Caki2 (cell line): Measurements from ENCODE around the gene CTCF. TPM values are rescaled to one million over a fixed set of nuclear protein-coding genes. Genes with fewer than 3 reads are reported as not detected.

Source experiments
- DNase-seq: peaks from one replicate; pipeline ENCODE4 v3.0.0-alpha.2; 2015; ENCODE audit warnings: low read depth
- in situ Hi-C: cut with HindIII; loops from 2 replicates; pipeline ENCODE4 v1.10.0; 2016; ENCODE audit warnings: low sequenced_read_pairs, low pct_unique_long_range_greater_than_20kb, mixed read lengths
- total RNA-seq: library from RNA; depleted of rRNA; stranded (reverse); fragments of >200 nt; shearing (Covaris generic); gene quantifications from 2 replicates; pipeline ENCODE4 v1.2.3, GENCODE V29; 2014; ENCODE audit warnings: low replicate concordance

Gene CTCF
- total RNA-seq, 1 experiment from 2014 or later = 32.1 TPM

DNA sequence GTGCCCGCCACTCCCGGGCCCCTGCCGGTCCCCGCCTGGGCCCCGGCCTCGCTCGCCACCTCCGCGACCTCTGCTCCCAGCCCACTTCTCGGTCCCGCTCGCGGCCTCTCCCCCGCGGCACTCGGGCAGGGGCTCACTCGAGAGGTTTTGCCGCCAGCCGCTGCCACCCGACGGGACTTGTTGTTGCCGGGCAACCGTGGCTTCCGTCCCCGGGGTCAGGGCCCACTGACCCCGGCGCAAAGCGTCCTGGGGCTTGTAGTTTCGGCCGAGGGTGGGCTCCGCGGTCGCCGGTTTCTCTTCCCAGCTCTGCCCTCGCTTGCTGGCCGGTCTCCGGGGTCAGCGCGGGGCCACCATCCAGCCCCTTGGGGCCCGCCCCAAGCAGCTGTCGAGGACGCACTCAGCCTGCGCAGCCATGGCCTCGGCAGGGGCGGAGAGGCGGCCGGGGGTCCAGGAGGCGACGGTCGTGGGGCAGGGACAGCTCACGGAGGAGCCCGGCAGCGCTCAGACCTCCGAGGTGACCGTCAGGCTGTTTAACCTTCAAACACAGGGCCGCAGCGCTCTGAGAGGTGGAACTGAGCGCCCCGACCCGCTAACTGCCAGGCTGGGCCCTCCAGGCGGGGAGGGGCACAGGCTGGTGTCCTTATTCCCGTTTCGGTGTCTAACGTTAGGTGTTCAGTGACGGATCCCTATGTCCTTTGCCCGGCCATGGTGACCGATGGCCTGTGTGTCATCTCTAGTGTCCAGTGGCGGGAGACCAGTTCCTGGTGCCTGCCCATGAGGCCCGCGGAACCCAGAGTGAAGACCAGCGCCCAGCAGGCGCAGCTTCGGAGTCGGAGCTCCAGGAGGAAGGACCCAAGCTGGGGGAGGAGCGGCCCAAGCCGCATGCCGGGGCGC lies 104.5 kb downstream of the CTCF start, which contains the start of the genes C16orf86 and ENKD1:
Gene C16orf86, plus strand, starts transcription at position 256 of the 894 bp plus-strand sequence. Its CDS starts 157 bp downstream, at position 413.
Gene ENKD1, minus strand, starts transcription at position 192 of the 894 bp plus-strand sequence. CDS start 308 bp downstream, outside the sequence.
- in situ Hi-C loops = no loop called here
- DNase-seq = no peak

DNA sequence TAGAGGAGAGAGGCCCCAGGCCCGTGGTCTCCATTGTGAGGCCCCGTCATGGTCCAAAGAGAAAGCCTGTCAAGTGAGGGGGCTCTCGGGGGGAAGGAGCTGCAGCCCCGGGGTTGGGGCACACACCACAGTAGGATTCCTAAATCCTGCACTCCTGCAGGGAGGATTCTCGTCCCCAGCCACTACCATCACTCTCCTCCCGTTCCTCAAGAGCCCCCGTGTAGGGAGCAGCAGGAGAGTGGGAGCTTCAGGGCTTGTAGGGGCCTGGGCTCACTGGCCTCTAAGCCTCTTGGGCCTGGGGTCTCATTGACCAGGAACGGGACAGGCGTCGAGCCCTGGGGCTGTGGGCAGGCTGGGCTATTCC lies 105.1 kb downstream of the CTCF start:
- in situ Hi-C loops = no loop called here
- DNase-seq = no peak

DNA sequence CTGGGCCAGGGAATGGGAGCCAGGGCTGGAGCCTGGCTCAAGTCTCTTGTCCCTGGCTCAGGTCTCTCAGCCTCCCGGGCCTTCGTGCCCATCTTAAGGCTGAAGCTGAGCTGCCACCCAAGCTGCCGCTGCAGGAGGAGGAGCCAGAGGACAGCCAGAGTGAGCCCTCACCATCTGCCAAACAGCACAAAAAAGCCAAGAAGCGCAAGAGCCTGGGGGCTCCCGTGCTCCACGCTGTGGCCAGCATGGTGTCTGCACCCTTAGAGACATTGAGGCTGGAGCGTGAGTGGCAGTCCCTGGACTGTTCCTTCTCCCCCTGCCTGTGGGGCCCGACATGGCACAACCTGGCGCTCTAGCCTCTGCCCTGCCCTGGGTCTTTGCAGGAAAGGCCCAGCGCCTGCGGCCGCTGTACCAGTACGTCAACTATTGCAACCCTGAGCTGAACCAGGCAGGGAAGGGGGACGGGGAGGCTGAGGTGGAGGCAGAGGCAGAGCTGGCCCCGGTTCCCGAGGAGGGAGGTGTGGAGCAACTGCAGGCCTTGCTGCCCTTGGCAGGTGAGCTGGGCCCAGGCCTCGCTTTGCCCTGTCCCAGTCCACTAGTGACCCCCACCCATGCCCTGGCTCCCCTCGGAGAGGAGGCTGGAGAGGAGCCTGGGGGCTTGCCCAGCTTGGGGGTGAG lies 105.6 kb downstream of the CTCF start:
- in situ Hi-C loops = no loop called here

DNA sequence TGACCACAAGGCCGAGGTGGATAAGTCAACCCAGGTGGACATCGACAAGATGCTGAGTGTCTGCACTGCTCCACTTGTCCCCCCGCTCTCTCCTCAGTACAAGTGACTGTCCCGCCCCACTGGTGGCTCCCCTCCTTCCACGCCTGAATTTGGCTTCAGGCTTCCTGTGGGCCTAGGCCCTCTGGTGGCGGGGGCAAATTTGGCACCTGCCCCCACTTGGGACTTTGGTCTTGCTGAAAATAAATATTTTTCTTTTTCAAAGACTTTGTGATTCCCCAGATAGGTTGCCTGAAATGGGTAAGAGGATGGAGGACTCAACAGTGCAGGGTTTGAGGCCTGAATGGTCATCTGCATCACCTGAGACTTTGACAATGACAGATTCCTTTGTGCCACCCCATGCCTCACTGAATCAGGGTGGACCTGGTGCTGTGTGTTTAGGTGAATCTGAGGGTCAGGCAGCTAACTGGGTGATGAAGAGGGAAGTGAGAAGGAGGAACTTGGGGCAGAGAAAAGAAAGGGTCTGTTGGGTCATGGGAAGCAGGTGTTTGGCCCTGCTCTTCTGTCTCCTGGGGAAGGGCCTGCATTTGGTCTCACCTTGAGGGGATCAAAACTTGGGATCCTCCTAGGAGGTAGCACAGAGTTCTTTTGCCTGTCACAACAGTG lies 106.3 kb downstream of the CTCF start:
- in situ Hi-C loops = no loop called here
- no peak for DNase-seq

More for the DNA sequence above, 105.6 kb downstream of the CTCF start:
- peak; percentile 27 for DNase-seq

DNA sequence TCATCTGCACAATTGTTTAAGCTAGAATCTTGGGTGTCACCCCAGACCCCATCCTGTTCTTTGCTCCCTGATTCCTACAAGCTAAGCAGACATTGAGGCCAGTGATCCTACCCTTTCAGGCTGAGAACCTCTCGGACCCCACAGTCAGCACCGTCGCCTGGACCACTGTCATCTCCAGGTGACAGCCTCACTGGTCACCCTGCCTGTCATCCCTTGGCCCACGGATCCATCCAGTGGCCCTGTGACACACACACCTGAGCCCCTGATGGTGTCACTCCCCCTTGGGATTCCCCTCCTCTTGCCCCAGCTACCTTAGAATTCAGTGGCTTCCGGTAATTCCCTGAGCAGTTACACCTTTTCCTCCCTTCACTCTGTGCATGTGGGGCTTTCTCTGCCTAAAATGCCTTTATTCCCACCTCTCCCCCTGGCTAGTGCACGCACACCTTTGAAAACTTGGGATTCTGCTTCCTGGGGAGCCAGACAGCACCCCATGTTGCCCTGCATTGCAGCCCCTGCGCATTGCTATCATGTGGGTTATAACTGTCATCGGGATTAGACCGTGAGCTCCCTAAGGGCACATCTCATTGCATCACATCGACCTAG lies 107.3 kb downstream of the CTCF start:
- DNase-seq = no peak
- in situ Hi-C loops = no loop called here

DNA sequence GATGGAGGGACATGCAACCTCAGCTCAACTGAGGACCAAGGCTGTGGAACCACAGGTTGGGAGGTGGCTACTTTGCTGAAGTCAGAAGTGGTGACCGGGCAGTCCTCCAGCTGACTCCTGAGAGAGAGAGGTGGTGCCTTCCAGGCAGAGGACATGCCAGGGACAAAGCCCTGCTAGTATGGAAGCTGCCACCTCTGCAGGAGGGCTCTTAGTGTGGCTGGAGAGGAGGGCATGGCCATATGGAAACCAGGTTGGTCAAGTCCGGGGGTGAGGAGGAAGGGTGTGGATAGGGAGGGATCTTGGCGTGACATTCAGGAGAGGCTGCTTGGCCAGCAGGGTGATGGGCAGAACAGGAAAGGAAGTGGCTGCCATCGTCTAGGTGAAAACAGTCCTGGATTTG lies 110.0 kb downstream of the CTCF start:
- DNase-seq = no peak
- in situ Hi-C loops = no loop called here

DNA sequence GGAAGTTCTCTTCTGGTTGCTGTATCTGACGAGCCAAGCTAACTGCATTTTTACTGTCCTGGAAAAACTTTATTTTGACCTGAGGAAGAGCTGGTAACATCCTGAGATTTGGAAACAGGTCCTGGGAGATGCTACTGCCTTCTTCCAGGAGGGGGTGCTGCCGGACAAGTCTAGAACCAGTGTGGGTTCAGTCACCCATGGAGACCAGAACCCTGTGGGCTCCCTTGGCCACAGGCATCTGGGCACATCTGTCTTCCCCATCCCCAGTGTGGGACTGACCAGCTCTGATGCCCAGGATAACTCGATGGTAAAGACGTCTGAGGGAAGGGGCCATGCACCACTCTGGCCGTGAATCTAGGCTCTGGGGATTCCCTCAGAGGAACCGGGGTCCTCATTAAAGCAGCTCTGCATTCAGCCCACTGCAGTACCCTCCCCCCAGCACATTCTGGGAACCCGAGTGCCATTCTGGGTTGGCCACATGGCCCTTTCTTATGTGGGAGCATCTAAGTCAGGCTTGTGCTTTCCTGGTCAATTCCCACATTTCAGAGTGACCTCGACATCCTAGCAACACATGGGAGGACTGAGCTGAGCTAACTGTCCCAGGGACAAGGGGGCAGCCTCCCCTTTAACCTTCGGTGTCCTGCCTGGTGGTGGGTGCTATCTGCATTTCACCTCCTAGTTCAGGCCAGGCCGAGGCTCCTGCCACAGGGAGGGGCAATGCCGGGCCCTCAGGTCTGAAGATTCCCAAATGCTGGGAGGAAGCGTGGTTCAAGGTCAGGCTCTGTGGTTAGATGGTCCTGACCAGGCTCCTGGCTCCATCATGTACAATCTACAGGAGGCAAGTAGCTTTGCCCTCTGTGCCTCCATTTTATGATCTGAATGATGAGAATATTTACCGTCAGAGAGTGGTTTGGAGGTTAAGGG lies 110.7 kb downstream of the CTCF start:
- DNase-seq = peak; percentile 31
- in situ Hi-C loops = no loop called here

DNA sequence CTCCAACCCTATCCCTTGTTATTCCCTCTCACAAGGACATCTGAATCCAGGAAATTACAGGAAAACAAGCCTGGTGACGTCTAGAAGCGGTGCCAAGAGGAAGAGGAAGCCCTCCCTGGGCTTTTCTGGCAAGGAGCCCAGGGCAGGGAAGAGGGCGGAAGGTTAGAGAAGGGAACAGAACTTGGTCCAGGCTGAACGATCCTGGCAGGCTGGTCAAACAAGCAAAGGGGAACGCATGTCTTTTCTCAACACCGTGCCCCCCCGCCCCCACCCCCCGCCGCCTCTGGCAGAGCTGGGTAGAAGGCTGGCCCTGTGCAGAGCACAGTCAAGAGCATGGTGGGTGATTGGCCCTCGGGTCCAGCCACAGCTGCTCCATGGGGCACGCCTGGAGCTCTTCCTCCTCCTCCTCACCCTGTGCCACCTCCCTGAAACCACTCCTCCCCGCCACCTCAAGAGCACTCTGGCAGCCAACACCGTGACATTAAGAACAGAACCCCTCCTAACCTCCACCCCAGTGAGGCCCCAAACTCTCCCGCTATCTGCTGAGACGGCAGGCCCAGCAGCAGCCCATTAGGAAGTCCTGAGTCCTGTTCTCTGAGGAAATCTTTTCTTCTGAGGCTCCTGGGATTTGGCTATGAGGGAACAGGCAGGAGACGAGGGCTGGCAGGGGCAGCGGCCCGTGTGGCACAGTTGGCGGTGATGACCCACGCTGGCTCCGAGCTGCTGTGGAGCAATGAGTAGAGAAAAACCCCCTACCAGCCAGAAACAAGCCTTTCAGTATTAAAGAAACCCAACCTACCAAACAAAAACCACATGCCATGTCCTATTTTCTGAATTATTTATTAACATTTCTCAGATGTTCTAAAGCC lies 111.6 kb downstream of the CTCF start:
- in situ Hi-C loops = no loop called here

DNA sequence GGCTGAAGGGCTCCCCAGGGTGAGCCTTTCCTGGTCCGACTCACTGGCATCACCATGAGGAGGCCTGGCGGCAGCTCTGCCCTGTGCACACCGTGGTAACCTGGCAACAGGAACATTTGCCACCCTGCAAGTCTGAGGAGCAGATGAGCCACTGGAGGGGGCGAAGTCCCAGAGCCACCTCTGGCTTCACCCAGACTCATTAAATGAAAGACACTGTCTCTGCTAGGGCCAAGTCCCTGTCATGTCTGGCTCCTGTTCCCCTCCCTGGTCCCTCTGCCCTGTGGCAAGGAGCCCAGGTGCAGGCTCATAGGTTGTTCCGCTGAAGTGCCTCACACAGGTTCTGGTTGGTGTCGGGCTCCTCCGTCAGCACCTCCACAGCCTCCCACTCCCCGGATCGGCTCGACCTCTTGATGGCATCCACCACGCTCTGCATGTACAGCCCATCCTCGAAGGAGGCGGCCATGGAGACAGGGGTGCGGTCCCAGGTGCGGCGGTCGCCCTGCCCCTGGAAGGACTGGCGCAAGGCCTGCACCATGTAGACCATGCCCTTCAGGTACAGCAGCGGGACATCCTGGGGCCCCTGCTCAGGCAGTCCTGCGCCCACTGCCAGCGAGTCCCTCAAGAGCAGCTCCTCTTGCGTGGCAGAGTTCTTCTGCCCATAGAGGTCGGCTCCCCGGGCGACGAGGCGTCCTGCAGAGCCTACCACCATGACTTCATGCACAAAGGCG lies 112.7 kb downstream of the CTCF start:
- DNase-seq = no peak
- in situ Hi-C loops = no loop called here

More for the DNA sequence above, 111.6 kb downstream of the CTCF start:
- no peak for DNase-seq

DNA sequence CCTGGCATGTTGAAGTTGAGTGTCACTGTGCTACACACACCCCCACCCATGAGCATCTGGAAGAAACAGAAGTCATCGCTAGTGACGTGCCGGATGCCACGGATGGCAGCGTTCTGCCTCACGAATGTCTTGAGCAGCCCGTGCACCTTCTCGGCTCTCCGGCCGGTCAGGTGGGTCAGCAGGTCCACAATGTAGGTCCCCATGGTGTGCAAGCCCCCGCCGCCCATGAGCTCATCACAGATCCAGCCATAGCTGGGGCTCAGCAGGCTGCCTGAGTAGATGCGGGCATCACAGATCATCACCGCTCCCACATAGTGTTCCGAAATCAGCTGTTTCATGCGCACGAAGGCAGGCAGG lies 113.2 kb downstream of the CTCF start:
- no peak for DNase-seq
- in situ Hi-C loops = no loop called here

DNA sequence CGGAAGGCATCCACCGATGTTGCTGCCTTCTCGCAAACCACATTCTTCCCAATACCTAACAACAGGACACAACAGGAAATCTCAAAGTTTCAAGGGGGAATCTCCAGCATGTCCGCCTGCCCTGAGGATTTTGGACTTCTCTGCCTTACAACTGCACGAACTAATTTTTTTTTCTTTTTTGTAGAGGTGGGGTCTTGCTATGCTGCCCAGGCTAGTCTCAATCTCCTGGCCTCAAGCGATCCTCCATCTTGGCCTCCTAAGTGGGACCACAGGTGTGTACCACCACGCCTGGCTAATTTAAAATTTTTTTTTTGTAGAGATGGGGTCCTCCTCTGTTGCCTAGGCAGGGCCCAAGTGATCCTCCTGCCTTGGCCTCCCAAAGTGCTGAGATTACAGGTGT lies 113.7 kb downstream of the CTCF start:
- DNase-seq = no peak
- in situ Hi-C loops = no loop called here

DNA sequence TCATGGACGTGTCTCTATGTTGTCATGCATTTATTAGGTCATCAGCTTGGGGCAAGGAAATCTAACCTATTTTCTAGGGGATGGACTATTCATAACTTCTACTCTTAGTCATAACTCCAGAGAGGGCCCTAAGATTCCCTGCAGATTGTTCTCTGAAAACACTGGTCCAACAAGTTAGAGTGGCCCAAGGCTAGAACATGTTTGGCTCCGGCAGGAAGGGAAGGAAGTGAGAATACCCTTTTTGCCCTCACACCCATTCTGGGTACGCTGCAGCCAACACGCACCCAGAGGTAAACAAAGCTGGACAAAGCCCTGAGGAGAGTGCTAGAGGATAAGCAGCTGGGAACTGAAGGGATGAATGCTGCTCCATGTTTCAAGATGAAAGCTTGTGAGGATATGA lies 114.2 kb downstream of the CTCF start:
- in situ Hi-C loops = no loop called here
- DNase-seq = no peak

DNA sequence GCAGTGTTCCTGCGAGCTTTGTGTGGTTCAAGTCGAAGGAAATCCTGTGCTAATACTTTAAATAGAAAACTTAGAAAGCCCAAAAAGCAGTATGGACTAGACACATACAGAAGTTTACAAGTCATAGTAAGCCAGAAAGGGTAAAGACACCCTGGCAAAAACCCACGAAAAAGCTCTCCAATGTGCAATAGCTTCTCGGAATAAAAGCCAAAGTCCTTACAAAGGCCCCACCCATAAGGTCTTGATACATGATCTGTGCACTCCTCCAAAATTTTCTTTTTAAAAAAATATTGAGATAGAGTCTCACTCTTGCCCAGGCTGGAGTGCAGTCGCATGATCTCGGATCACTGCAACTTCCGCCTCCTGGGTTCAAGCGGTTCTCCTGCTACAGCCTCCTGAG lies 114.6 kb downstream of the CTCF start:
- in situ Hi-C loops = no loop called here
- no peak for DNase-seq

DNA sequence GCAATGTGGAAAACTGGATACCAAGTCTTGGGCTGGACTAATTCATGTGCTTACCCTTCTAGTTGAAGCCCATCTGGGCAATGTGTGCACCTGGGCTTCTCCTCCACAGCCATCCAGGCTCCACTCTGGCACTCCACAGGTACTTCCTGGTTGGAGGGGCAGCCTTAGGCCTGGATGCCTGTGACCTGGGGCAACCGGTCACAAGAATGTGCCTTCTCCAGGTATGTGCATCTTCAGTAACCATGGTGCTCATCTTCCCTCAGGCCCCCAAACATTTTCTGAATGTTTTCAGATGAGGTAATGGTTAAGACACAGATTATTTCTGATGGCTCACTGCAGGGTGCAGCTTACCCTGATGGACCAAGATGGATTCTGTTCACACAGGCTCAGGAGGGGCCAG lies 115.4 kb downstream of the CTCF start:
- DNase-seq = no peak
- in situ Hi-C loops = no loop called here

DNA sequence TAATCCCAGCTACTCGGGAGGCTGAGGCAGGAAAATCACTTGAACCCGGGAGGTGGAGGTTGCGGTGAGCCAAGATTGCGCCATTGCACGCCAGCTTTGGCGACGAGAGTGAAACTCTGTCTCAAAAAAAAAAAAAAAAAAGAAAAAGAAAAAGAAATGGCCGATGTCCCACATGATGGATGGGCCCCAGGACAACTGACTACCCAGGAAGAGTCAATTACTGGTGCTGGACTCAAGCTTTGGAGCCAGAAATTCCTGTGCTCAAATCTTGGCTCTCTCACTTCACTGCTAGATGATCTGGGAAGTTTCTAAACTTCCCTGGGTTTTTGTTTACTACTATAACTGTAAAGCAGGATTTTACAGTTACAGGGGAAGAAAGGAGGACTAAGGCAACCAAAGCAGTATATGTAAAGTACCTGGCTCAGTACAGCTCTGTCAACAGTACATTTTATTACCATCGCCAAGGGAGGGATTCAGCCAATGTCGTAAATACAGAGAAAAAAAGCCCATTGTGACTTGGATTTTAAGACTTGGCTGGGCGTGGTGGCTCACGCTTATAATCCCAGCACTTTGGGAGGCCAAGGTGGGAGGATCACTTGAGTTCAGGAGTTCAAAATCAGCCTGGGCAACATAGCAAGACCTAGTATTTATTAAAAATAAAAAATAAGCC lies 116.2 kb downstream of the CTCF start:
- in situ Hi-C loops = no loop called here
- DNase-seq = no peak
